GM18508 (cell line): ENCODE measurements around the gene GPATCH2L.

Experiments
- ATAC-seq: cut with Tn5 transposase; IDR thresholded peaks from one replicate; pipeline ENCODE4 v1.9.1; 2021; ENCODE audit warnings: moderate number of reproducible peaks; ENCODE audit not compliant: insufficient read depth, unreplicated experiment

Gene GPATCH2L

GRCh38 chr14:76195003-76195402, 43.3 kb downstream of the GPATCH2L start:
- no peak for ATAC-seq

DNA sequence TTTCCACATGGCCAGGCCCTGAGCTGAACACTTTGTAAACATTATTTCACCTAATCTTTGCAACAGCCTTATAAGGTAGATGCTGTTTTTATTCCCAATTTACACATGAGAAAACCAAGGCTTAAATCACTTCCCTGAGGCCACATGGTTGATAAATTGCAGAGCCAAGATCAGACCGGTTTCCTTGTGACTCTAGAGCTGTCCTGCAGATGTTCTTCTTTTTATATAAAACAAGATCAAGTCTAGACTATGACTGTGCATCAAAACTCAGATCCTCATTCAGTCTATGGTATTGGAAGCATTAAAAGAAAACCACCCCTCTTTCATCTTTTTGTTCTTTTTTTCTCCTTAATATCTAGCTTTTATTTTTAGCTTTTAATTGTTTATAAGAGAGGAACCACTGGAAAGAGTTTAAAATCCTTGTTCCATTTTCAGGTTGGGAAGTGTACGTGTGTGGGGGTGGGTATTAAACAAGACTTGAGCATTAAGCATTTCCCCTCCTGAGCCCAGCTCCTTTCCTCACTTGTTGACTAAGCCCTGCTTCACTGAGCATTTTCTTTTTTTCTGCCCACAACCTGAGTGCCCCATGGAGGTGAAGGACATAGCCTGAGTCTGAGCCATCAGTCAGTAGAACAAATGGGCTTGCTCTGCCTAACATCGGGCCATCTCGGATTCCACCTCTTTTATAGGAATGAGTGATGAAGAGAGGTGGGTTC, 45.4 kb downstream of the GPATCH2L start:
- ATAC-seq, result no peak

DNA sequence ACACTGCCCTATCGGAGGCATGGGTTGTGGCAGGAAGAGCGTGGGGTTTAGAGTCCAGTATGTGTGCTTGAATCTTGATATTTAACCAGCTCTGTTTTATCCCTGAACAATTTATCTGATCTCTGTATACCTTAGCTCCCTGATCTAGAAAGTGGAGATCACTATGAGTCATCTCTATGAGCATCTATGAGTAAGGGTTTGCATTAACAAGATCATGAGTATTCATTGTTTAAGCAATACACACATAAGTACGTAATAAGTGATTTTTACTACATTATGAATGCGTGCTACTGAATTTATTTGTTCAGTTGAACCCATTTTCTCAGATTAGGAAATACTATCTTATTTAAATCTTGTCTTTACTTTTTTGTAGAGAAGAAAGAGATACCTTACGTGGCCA, 49.4 kb downstream of the GPATCH2L start:
- no peak for ATAC-seq

- ATAC-seq, result no peak
Measured at GRCh38 chr14:76203086-76204001, 51.6 kb downstream of the GPATCH2L start.

GRCh38 chr14:76204461-76205230, 52.9 kb downstream of the GPATCH2L start:
- ATAC-seq, result no peak

- no peak for ATAC-seq
Measured at GRCh38 chr14:76205708-76206107, 54.0 kb downstream of the GPATCH2L start.

DNA sequence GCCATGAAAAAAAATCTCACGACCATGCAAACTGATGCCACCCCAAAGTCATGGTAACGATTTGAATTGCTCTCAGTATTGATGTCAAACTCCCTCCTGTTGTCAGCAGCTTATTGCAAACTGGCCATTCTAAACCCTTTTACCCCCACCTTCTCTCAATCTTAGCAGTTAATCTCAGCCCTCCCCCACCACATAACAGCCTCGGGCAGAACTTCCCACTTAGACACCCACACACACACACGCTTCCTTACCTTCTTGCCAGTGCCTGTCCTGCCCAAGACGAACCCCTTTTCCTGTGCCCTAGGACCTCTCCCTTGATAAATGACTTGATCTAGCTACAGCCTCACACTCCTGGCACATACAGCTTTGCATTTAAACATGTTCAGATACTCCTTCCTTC, 56.6 kb downstream of the GPATCH2L start:
- no peak for ATAC-seq

- ATAC-seq, result no peak
Measured at GRCh38 chr14:76212242-76212641, 60.5 kb downstream of the GPATCH2L start.

GRCh38 chr14:76217179-76217578, 65.5 kb downstream of the GPATCH2L start:
- no peak for ATAC-seq

GRCh38 chr14:76218662-76219061, 66.9 kb downstream of the GPATCH2L start:
- ATAC-seq, result no peak

- ATAC-seq, result no peak
Measured at GRCh38 chr14:76219873-76220272, 68.2 kb downstream of the GPATCH2L start.

- ATAC-seq, result no peak
Measured at GRCh38 chr14:76227450-76228050, 75.8 kb downstream of the GPATCH2L start.

- no peak for ATAC-seq
Measured at GRCh38 chr14:76228138-76228537, 76.4 kb downstream of the GPATCH2L start.

DNA sequence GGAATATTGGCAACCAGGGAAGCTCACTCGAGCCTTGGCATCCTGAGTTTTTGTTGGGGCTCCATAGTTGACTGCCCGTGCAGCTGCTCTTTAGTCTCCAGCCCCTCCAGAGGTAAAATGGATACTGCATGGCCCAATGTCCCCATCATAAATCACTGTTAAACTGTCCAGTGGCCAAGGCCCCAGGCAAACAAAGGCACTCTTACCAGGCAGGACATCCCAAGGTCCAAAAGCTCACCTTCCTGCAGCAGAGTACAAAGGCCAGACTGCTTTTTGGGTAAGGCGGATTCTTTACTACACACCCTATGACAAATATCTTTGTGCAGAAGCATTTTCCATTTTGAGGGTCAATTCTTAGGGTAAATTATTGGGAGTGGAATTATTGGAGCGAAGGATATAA, 81.1 kb downstream of the GPATCH2L start:
- no peak for ATAC-seq

DNA sequence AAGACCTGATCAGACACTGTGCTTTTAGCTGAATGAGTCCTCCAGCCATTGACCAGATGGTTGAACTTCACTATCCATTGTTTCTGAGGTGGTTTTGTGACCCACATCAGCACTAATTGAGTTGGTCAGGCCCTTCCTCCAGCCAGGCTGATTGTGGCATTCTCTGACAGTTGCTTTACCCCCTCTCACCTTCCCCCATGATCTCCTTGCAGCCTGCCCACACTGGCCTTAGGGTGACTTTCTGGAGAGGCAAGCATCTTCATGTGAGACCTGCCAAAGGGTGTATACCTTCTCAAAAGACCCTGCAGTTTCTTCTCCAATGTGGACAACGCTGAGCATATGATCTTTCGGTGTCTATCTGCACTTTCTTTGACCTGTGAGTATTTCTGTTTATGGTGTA, 83.9 kb downstream of the GPATCH2L start:
- no peak for ATAC-seq

DNA sequence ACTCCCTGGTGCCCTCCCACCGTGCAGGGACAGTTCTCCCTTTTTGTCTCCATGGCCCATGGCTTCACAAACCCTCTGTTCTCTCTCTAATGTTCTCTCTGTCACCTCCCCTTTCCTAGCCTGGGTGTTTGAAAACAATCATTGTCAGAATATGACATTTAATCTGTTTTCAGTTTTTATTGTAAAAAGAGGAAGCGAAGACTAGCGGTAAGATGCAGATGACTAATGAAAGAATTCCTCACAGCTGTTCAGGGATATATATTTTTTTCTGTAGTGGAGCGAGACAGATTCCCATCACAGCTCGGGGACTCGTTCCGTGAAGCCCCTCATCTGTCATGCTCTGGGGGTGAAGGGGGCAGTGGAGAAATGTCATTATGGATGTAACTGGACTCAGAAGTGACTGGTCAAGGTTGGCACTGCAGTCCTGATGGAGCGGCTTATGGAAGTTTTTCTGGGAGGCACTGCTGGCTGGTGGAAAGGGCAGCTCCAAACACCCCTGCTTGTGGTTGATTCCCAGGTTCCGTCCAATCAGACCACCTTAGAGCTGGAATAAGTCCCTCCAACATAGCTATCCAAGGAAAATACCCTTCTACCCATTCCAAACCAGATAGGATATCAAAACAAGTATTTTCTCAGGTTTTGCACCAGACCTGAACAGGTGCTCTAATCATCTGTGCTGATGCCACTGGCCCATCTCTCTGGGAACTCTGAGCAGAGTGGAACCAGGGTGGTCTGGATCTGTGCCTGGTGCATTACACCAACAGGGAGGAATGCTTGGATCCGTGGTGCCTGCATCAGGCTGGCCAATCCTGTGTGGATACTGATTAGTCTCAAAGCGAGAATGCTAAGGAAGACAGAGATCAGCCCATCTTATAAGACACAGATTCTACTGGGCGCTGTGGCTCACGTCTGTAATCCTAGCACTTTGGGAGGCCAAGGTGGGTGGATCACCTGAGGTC, 84.7 kb downstream of the GPATCH2L start:
- no peak for ATAC-seq

DNA sequence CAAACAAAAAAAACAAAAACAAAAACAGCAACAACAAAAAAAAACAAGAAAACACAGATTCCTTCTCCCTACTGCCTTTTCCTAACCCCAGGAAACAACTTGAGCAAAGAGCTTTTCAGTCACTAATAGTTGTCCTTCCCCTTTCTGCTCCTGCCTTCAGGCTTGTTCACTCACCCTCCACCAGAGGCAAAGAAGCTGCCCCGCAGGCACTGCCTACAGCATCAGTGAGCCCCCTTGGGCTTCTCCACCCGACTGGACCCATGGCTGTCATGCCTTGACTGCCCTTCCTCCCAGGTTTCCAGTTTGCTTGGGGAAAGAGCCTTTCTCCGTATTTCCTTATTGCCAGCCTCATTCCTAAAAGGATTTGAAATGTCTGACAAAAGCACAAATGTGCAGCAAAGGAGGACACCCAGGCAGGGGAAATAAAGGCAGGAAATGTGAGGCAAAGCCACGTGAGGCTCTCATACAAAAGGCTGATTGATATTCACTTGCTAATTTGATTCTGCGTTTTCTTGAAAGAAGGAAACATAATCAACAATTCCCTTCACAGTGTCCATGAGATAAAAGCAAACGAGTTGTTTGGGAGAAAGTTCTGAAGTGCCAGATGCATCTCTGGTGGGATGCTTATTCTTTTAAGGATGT, 85.7 kb downstream of the GPATCH2L start:
- ATAC-seq, result no peak

DNA sequence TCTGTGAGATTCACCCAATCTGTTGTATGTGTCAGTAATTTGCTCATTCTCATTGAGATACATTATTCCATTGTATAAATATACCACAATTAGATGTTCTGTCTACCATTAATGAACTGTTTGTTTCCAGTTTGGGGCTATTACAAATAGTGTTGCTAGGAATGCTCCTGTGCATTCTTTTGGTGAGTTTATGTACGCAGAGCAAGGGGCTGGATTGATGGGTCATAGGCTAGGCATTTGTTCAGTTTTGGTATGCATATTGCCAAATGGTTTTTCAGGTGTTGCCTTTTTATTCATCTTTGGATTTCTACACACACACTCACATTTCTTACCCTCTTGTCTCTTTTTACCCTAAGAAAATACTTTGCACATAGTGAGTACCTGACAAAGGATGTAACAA, 93.4 kb downstream of the GPATCH2L start:
- ATAC-seq, result no peak

GRCh38 chr14:76250302-76250701, 98.6 kb downstream of the GPATCH2L start:
- no peak for ATAC-seq
